OCI-LY3 (cell line): ENCODE results near the gene DIP2C.
"Not testable (repeated sequence)": the region's sequence is repeated elsewhere in the genome, so short reads cannot be mapped to it uniquely, and the experiment has no call there.

Experiments
- H2AFZ ChIP-seq: fragments of 200-600, 300-600 bp; shearing (Covaris generic); 2 replicates; pipeline ENCODE4 v1.6.0; 2014; ENCODE audit warnings: antibody characterized with exemption, low read depth, low read length
- H3K27ac ChIP-seq: fragments of 200-600, 300-600 bp; sonication (generic); 2 replicates; pipeline ENCODE4 v1.5.1; 2014; ENCODE audit warnings: mild to moderate bottlenecking, low read length, moderate library complexity, mixed read lengths
- H3K27me3 ChIP-seq: fragments of 200-600, 300-600 bp; sonication (generic); 2 replicates; pipeline ENCODE4 v1.6.1; 2014; ENCODE audit warnings: low read depth, low read length, mixed read lengths
- H3K36me3 ChIP-seq: fragments of 200-600, 300-600 bp; sonication (generic); replicated peaks from 2 replicates; pipeline ENCODE3; 2014; ENCODE audit warnings: low read depth, low read length, mixed read lengths
- H3K4me1 ChIP-seq: fragments of 300-600, 200-600 bp; sonication (generic); 2 replicates; pipeline ENCODE4 v1.6.1; 2014; ENCODE audit warnings: low read length, mixed read lengths
- H3K4me2 ChIP-seq: fragments of 200-600, 300-600 bp; sonication (generic); 2 replicates; pipeline ENCODE4 v1.6.1; 2014; ENCODE audit warnings: low read length, mixed read lengths
- H3K4me3 ChIP-seq: fragments of 300-600, 200-600 bp; sonication (generic); 2 replicates; pipeline ENCODE4 v1.5.1; 2014; ENCODE audit warnings: antibody characterized with exemption, mild to moderate bottlenecking, low read length, moderate library complexity
- H3K79me2 ChIP-seq: fragments of 300-600, 200-600 bp; shearing (Covaris generic); 2 replicates; pipeline ENCODE4 v1.6.1; 2014; ENCODE audit warnings: mild to moderate bottlenecking, low read length, mixed read lengths
- H3K9ac ChIP-seq: fragments of 300-600, 200-600 bp; shearing (Covaris generic); 2 replicates; pipeline ENCODE4 v1.6.0; 2014; ENCODE audit warnings: mild to moderate bottlenecking, low read length, moderate library complexity
- H3K9me3 ChIP-seq: fragments of 200-600, 300-600 bp; shearing (Covaris generic); 2 replicates; pipeline ENCODE4 v1.6.1; 2014; ENCODE audit warnings: low read length, mixed read lengths; ENCODE audit not compliant: insufficient read depth
- H4K20me1 ChIP-seq: fragments of 200-600, 300-600 bp; sonication (generic); 2 replicates; pipeline ENCODE4 v1.6.1; 2016; ENCODE audit warnings: low read length, mixed read lengths; ENCODE audit not compliant: insufficient read depth
- CTCF ChIP-seq: fragments of 200-600, 300-600 bp; sonication (generic); IDR thresholded peaks from 2 replicates; pipeline ENCODE4 v1.5.1; 2014; ENCODE audit warnings: antibody characterized with exemption, low read length, low read depth
- EZH2phosphoT487 ChIP-seq: fragments of 200-600 bp; shearing (Covaris generic); IDR thresholded peaks from 2 replicates; pipeline ENCODE4 v1.6.1; 2018; ENCODE audit warnings: antibody characterized with exemption, mixed run types, low read depth

DIP2C gene

GRCh38 chr10:514137-514671 lies 175.3 kb downstream of the DIP2C start:
- no peaks in the 10 kb centered on the region for H3K36me3 ChIP-seq
- peak overlapping the region; percentile 70 for H3K4me3 ChIP-seq
- peak overlapping the region; percentile 77 for H3K4me2 ChIP-seq
- peaks cover 8% of the 10 kb centered on the region; the same call in 1 of the 2 replicates for H3K27me3 ChIP-seq
- H4K20me1 ChIP-seq = no peaks in the 10 kb centered on the region
- H3K9ac ChIP-seq = no peak overlapping the region
- H3K79me2 ChIP-seq = no peaks in the 10 kb centered on the region
- H3K4me1 ChIP-seq = peaks cover 23% of the 10 kb centered on the region
- no peaks in the 10 kb centered on the region for H3K9me3 ChIP-seq
- H2AFZ ChIP-seq = no peak overlapping the region
- no peak overlapping the region for H3K27ac ChIP-seq
- TF ChIP-seq CTCF (no peak), EZH2phosphoT487 (no peak)

GRCh38 chr10:513393-513792 lies 176.1 kb downstream of the DIP2C start:
- Histone ChIP-seq H3K9ac (no peak overlapping the region), H4K20me1 (no peaks in the 10 kb centered on the region), H3K79me2 (no peaks in the 10 kb centered on the region), H2AFZ (no peak overlapping the region), H3K4me3 (peak overlapping the region; percentile 70), H3K27ac (no peak overlapping the region), H3K4me1 (peaks cover 23% of the 10 kb centered on the region), H3K9me3 (no peaks in the 10 kb centered on the region), H3K27me3 (peaks cover 8% of the 10 kb centered on the region; the same call in 1 of the 2 replicates), H3K4me2 (peak overlapping the region; percentile 77), H3K36me3 (no peaks in the 10 kb centered on the region)
- TF ChIP-seq EZH2phosphoT487 (no peak), CTCF (no peak)

- H3K9me3 ChIP-seq, H3K9ac ChIP-seq, H3K36me3 ChIP-seq, H3K27ac ChIP-seq, H2AFZ ChIP-seq, H3K79me2 ChIP-seq, H3K4me3 ChIP-seq, H4K20me1 ChIP-seq, H3K27me3 ChIP-seq: not testable (repeated sequence)
- H3K4me1 ChIP-seq = peaks cover 23% of the 10 kb centered on the region
- 0 out of 2 replicates have a peak overlapping the region, but pooled peaks have one; percentile 77 for H3K4me2 ChIP-seq
Observed at GRCh38 chr10:512661-513060, 176.8 kb downstream of the DIP2C start.

GRCh38 chr10:511849-512191 lies 177.6 kb downstream of the DIP2C start:
- Histone ChIP-seq H3K27me3 (peaks cover 8% of the 10 kb centered on the region; the same call in 1 of the 2 replicates), H2AFZ (no peak overlapping the region), H3K79me2 (no peaks in the 10 kb centered on the region), H3K4me3 (no peak overlapping the region), H3K36me3 (no peaks in the 10 kb centered on the region), H4K20me1 (no peaks in the 10 kb centered on the region), H3K4me1 (peaks cover 23% of the 10 kb centered on the region), H3K27ac (no peak overlapping the region), H3K9ac (no peak overlapping the region), H3K4me2 (no peak overlapping the region), H3K9me3 (no peaks in the 10 kb centered on the region)
- TF ChIP-seq EZH2phosphoT487 (no peak), CTCF (no peak)
